ENCODE results near the gene IRF2BPL.

GRCh38 chr14:77032491-77032843 is 4.0 kb upstream of the IRF2BPL start:
- TF ChIP-seq REST (IDR thresholded peaks at IDR 0.05; ENCODE audit: insufficient read depth in 1 of 2, low read depth in 2 of 2, low read length in 1 of 2) (no peak), POLR2AphosphoS5 (IDR thresholded peaks at IDR 0.05; ENCODE audit: low read depth, low read length) (no peak)

All from Panc1 (cell line).